Measurements from ENCODE around the gene NOC2L.
"Not testable (repeated sequence)": the region's sequence is repeated elsewhere in the genome, so short reads cannot be mapped to it uniquely, and the experiment has no call there.

NOC2L gene

GRCh38 chr1:897951-898350, 61.1 kb downstream of the NOC2L start:
- not testable (repeated sequence) for DNase-seq

DNA sequence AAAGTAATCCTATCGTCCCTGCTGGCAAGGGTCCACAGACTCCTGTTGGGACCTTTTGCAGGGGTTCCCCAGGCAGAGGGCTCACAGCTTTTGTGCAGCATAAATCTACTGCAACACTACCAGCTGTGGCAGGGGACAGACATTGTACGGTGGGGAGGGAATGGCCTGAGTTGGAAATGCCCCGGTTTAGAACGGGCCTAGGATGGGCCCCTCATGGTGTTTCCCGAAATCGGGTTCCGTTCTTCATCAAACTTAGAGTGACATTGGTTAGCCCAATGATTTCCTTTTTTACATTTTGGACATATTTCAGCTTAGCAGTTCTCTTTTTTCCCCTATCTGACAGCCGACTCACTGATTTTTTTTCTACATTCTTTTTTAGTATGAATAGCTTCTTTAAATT, 61.8 kb downstream of the NOC2L start:
- no peak for DNase-seq

Measured in DMS53 (cell line).